Spinal cord (tissue), 10 donors: ENCODE measurements around the gene MBD4. TPM values are rescaled to one million over a fixed set of nuclear protein-coding genes. Genes with fewer than 3 reads are reported as not detected.
"Not testable (repeated sequence)": the region's sequence is repeated elsewhere in the genome, so short reads cannot be mapped to it uniquely, and the experiment has no call there.

Experiments used
- DNase-seq, 6 donors: peaks; one replicate each; pipeline versions ENCODE4 v3.0.0 to v3.0.0-alpha.2; 2013 to 2015; ENCODE audit warnings: low spot score in 6 of 6, low read depth in 4 of 6
- H3K27ac ChIP-seq: one replicate; pipeline ENCODE4 v1.5.1; 2013; ENCODE audit warnings: low read depth, low read length, control low read depth
- H3K27me3 ChIP-seq: one replicate; pipeline ENCODE4 v1.6.1; 2013; ENCODE audit warnings: low read length; ENCODE audit not compliant: control insufficient read depth, insufficient read depth
- H3K36me3 ChIP-seq: one replicate; pipeline ENCODE4 v1.6.1; 2013; ENCODE audit warnings: low read length; ENCODE audit not compliant: control insufficient read depth, insufficient read depth
- H3K4me1 ChIP-seq: one replicate; pipeline ENCODE4 v1.6.1; 2013; ENCODE audit warnings: low read length; ENCODE audit not compliant: control insufficient read depth, insufficient read depth
- H3K4me3 ChIP-seq: one replicate; pipeline ENCODE4 v1.5.1; 2013; ENCODE audit warnings: low read depth, low read length, control low read depth
- H3K9me3 ChIP-seq: one replicate; pipeline ENCODE4 v1.6.1; 2013; ENCODE audit warnings: low read length; ENCODE audit not compliant: control insufficient read depth, insufficient read depth
- WGBS: methylation state at CpG from one replicate; pipeline ENCODE4 v1.1.5; 2013; ENCODE audit warnings: missing lambda C conversion rate; ENCODE audit not compliant: insufficient coverage; 5-methylcytosine and 5-hydroxymethylcytosine counted together
- polyA plus RNA-seq, 2 donors: library from polyadenylated mRNA; unstranded; fragments of 120-200 nt; gene quantifications; one replicate each; pipeline ENCODE4 v1.2.1, GENCODE V29; 2013; ENCODE audit not compliant: insufficient read length in 2 of 2
- total RNA-seq, 2 donors: library from RNA; depleted of rRNA in 1 of 2; stranded (reverse); fragments of 120-200 nt in 1 of 2; fragments of >200 nt in 1 of 2; gene quantifications; one replicate each; pipeline versions ENCODE4 v1.2.3 to v1.2.4, GENCODE V29; 2013 to 2014
- donor health status: healthy.

MBD4 gene
- total and polyA plus RNA-seq, 4 donors = 25.1 to 35.2 (median 31.2) TPM

- H3K9me3 ChIP-seq = no peaks in the 10 kb centered on the region
- no peaks in the 10 kb centered on the region for H3K27me3 ChIP-seq
- H3K4me3 ChIP-seq = no peak overlapping the region
- H3K36me3 ChIP-seq = peaks cover 3% of the 10 kb centered on the region
- peaks cover 11% of the 10 kb centered on the region for H3K4me1 ChIP-seq
- no peak for DNase-seq
- no CpG with 5 or more reads among the region's 4 CpGs for WGBS
- H3K27ac ChIP-seq = no peak overlapping the region
Observed at GRCh38 chr3:129416415-129416814, 23.3 kb downstream of the MBD4 start.

GRCh38 chr3:129415830-129416229, 23.9 kb downstream of the MBD4 start:
- 83% methylated on average over 4 of the region's 6 CpGs for WGBS
- Histone ChIP-seq H3K27me3 (no peaks in the 10 kb centered on the region), H3K4me1 (peaks cover 11% of the 10 kb centered on the region), H3K27ac (no peak overlapping the region), H3K4me3 (no peak overlapping the region), H3K36me3 (peaks cover 9% of the 10 kb centered on the region), H3K9me3 (no peaks in the 10 kb centered on the region)
- no peak for DNase-seq

GRCh38 chr3:129415378-129415777, 24.4 kb downstream of the MBD4 start:
- Histone ChIP-seq H3K9me3 (no peaks in the 10 kb centered on the region), H3K27me3 (no peaks in the 10 kb centered on the region), H3K36me3 (peaks cover 9% of the 10 kb centered on the region), H3K27ac (no peak overlapping the region), H3K4me1 (peaks cover 11% of the 10 kb centered on the region), H3K4me3 (no peak overlapping the region)
- DNase-seq = no peak
- 29% methylated on average over 2 of the region's 3 CpGs for WGBS

- H3K36me3 ChIP-seq = peaks cover 9% of the 10 kb centered on the region
- H3K4me1 ChIP-seq = peaks cover 11% of the 10 kb centered on the region
- no peak overlapping the region for H3K27ac ChIP-seq
- WGBS = 57% methylated on average over 2 of the region's 4 CpGs
- no peaks in the 10 kb centered on the region for H3K27me3 ChIP-seq
- no peak overlapping the region for H3K4me3 ChIP-seq
- no peak for DNase-seq
- H3K9me3 ChIP-seq = no peaks in the 10 kb centered on the region
Observed at GRCh38 chr3:129413687-129414506, 25.9 kb downstream of the MBD4 start.

- H3K36me3 ChIP-seq = peaks cover 14% of the 10 kb centered on the region
- DNase-seq, H3K27ac ChIP-seq, H3K9me3 ChIP-seq, H3K27me3 ChIP-seq, H3K4me3 ChIP-seq: not testable (repeated sequence)
- 33% methylated on average over 2 of the region's 3 CpGs for WGBS
- H3K4me1 ChIP-seq = peaks cover 11% of the 10 kb centered on the region
Observed at GRCh38 chr3:129413238-129413637, 26.5 kb downstream of the MBD4 start.

GRCh38 chr3:129412542-129413198, 27.1 kb downstream of the MBD4 start:
- Histone ChIP-seq H3K4me3 (no peak overlapping the region), H3K9me3 (no peaks in the 10 kb centered on the region), H3K27me3 (no peaks in the 10 kb centered on the region), H3K36me3 (peaks cover 13% of the 10 kb centered on the region), H3K4me1 (peaks cover 11% of the 10 kb centered on the region), H3K27ac (no peak overlapping the region)
- no peak for DNase-seq
- whole genome bisulfite sequencing = 36% methylated on average over 6 of the region's 6 CpGs

- H3K9me3 ChIP-seq = no peaks in the 10 kb centered on the region
- 84% methylated on average over 9 of the region's 17 CpGs for WGBS
- no peak for DNase-seq
- H3K36me3 ChIP-seq = peaks cover 13% of the 10 kb centered on the region
- no peak overlapping the region for H3K4me3 ChIP-seq
- H3K4me1 ChIP-seq = peaks cover 11% of the 10 kb centered on the region
- no peaks in the 10 kb centered on the region for H3K27me3 ChIP-seq
- H3K27ac ChIP-seq = no peak overlapping the region
Observed at GRCh38 chr3:129410971-129411370, 28.8 kb downstream of the MBD4 start.

- H3K27ac ChIP-seq = no peak overlapping the region
- DNase-seq = no peak
Observed at GRCh38 chr3:129409541-129409940, 30.2 kb downstream of the MBD4 start.

GRCh38 chr3:129404610-129405009, 35.1 kb downstream of the MBD4 start:
- H3K36me3 ChIP-seq = peaks cover 14% of the 10 kb centered on the region
- 89% methylated on average over 4 of the region's 5 CpGs for WGBS

More at GRCh38 chr3:129409541-129409940, 30.2 kb downstream of the MBD4 start:
- Histone ChIP-seq H3K4me1 (peaks cover 11% of the 10 kb centered on the region), H3K27me3 (no peaks in the 10 kb centered on the region), H3K36me3 (peaks cover 13% of the 10 kb centered on the region), H3K9me3 (no peaks in the 10 kb centered on the region), H3K4me3 (no peak overlapping the region)
- WGBS = 83% methylated on average over 1 of the region's 2 CpGs

GRCh38 chr3:129404130-129404529, 35.6 kb downstream of the MBD4 start:
- Histone ChIP-seq H3K4me1 (peaks cover 2% of the 10 kb centered on the region), H3K27me3 (no peaks in the 10 kb centered on the region), H3K36me3 (peaks cover 14% of the 10 kb centered on the region), H3K27ac (no peak overlapping the region), H3K4me3 (no peak overlapping the region), H3K9me3 (no peaks in the 10 kb centered on the region)
- DNase-seq = no peak
- WGBS = 79% methylated on average over 3 of the region's 8 CpGs

More at GRCh38 chr3:129404610-129405009, 35.1 kb downstream of the MBD4 start:
- H3K27me3 ChIP-seq = no peaks in the 10 kb centered on the region
- no peaks in the 10 kb centered on the region for H3K9me3 ChIP-seq
- peaks cover 2% of the 10 kb centered on the region for H3K4me1 ChIP-seq
- no peak for DNase-seq
- no peak overlapping the region for H3K27ac ChIP-seq
- H3K4me3 ChIP-seq = no peak overlapping the region
